ENCODE measurements around the gene AFF3. TPM values are rescaled to one million over a fixed set of nuclear protein-coding genes. Genes with fewer than 3 reads are reported as not detected.
A peak's percentile ranks its signal among the peaks of the same experiment; 100 is the strongest.

The AFF3 gene
- total RNA-seq, 3 donors from 2014 or later (not counting 1 experiment from before 2014, with no cell fraction given) = 4.6 to 9.6 (median 5.6) TPM

- no peak overlapping the region for H3K4me3 ChIP-seq (ENCODE audit: low read length)
- no peak for TF ChIP-seq CTCF (IDR thresholded peaks at IDR 0.05)
- Mint-ChIP-seq H3K27me3 (ENCODE audit: low read depth in 2 of 2) (no peaks in the 10 kb centered on the region), H3K27ac (no peak overlapping the region), H3K9me3 (peaks cover 0 to under 1% of the 10 kb centered on the region in 2 donors), H3K4me3 (no peak overlapping the region), H3K36me3 (no peaks in the 10 kb centered on the region), H3K4me1 (no peaks in the 10 kb centered on the region)
- no peaks in the 10 kb centered on the region for H3K4me1 ChIP-seq (ENCODE audit: control insufficient read depth, insufficient read depth, low read length)
- ATAC-seq = no peak
- DNase-seq = no peak
- H3K27ac ChIP-seq (ENCODE audit: low read length) = no peak overlapping the region
- no peaks in the 10 kb centered on the region for H3K9me3 ChIP-seq (ENCODE audit: control insufficient read depth, insufficient read depth, low read length)
- no peaks in the 10 kb centered on the region for H3K36me3 ChIP-seq (ENCODE audit: control insufficient read depth, insufficient read depth, low read length)
- no peaks in the 10 kb centered on the region for H3K27me3 ChIP-seq (ENCODE audit: control insufficient read depth, insufficient read depth, low read length)
- WGBS (ENCODE audit: insufficient coverage) = 84% methylated on average over 6 of the region's 6 CpGs
- intact Hi-C loops (cut with micrococcal nuclease) = no loop called here
Observed at GRCh38 chr2:99763764-99764163, 378.6 kb downstream of the AFF3 start.

- WGBS (ENCODE audit: insufficient coverage) = 69% methylated on average over 7 of the region's 7 CpGs
- intact Hi-C loops (cut with micrococcal nuclease) = no loop called here
- H3K36me3 ChIP-seq (ENCODE audit: control insufficient read depth, insufficient read depth, low read length) = no peaks in the 10 kb centered on the region
- H3K4me1 Mint-ChIP-seq = no peaks in the 10 kb centered on the region
- no peak overlapping the region for H3K4me3 ChIP-seq (ENCODE audit: low read length)
- H3K9me3 ChIP-seq (ENCODE audit: control insufficient read depth, insufficient read depth, low read length) = no peaks in the 10 kb centered on the region
- no peaks in the 10 kb centered on the region for H3K27me3 ChIP-seq (ENCODE audit: control insufficient read depth, insufficient read depth, low read length)
- no peak overlapping the region for H3K27ac Mint-ChIP-seq
- DNase-seq (no peak), ATAC-seq (peak in 1 of 3 donors; percentile 40)
- no peaks in the 10 kb centered on the region for H3K27me3 Mint-ChIP-seq (ENCODE audit: low read depth in 2 of 2)
- H3K27ac ChIP-seq (ENCODE audit: low read length) = no peak overlapping the region
- H3K4me1 ChIP-seq (ENCODE audit: control insufficient read depth, insufficient read depth, low read length) = no peaks in the 10 kb centered on the region
- no peak for TF ChIP-seq CTCF (IDR thresholded peaks at IDR 0.05)
- H3K9me3 Mint-ChIP-seq = no peaks in the 10 kb centered on the region
- H3K4me3 Mint-ChIP-seq = no peak overlapping the region
- no peaks in the 10 kb centered on the region for H3K36me3 Mint-ChIP-seq
Observed at GRCh38 chr2:99762714-99763113, 379.7 kb downstream of the AFF3 start.

DNA sequence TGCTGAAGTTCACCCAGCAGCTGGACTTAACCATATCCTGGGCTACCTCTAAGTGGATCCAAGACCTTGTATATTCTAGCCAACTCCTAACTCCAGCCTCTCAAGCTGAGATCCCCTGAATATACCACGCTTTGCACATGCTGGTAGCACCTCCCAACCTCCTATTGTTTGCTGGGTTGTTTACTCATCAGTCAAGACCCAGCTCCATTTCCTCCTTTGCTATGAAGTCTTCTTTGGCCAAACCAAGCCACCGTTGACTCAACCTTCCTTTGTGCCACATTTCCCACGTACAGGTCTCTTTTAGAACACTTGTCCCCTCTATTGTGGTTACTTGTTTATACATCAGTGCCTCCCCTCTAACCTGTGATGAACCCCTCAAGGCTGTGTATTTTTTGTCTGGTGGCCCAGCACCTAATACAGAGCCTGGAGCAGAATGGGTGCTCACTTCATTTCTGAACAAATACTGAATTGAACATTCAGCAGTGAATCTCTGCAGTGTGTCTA lies 384.7 kb downstream of the AFF3 start:
- no peak for TF ChIP-seq CTCF (IDR thresholded peaks at IDR 0.05)
- no peak overlapping the region for H3K27ac ChIP-seq (ENCODE audit: low read length)
- ATAC-seq = no peak
- peaks cover 3% of the 10 kb centered on the region for H3K4me1 ChIP-seq (ENCODE audit: control insufficient read depth, insufficient read depth, low read length)
- WGBS (ENCODE audit: insufficient coverage) = 40% methylated on average over 3 of the region's 3 CpGs
- Mint-ChIP-seq H3K4me3 (no peak overlapping the region), H3K9me3 (no peaks in the 10 kb centered on the region), H3K27ac (no peak overlapping the region), H3K4me1 (peaks cover 0 to 9% of the 10 kb centered on the region in 2 donors), H3K27me3 (ENCODE audit: low read depth in 2 of 2) (no peaks in the 10 kb centered on the region), H3K36me3 (no peaks in the 10 kb centered on the region)
- H3K9me3 ChIP-seq (ENCODE audit: control insufficient read depth, insufficient read depth, low read length) = no peaks in the 10 kb centered on the region
- H3K27me3 ChIP-seq (ENCODE audit: control insufficient read depth, insufficient read depth, low read length) = no peaks in the 10 kb centered on the region
- intact Hi-C loops (cut with micrococcal nuclease) = no loop called here
- no peaks in the 10 kb centered on the region for H3K36me3 ChIP-seq (ENCODE audit: control insufficient read depth, insufficient read depth, low read length)
- no peak for DNase-seq
- no peak overlapping the region for H3K4me3 ChIP-seq (ENCODE audit: low read length)

- Histone ChIP-seq H3K27me3 (ENCODE audit: control insufficient read depth, insufficient read depth, low read length) (no peaks in the 10 kb centered on the region), H3K4me1 (ENCODE audit: control insufficient read depth, insufficient read depth, low read length) (peaks cover 3% of the 10 kb centered on the region), H3K27ac (ENCODE audit: low read length) (no peak overlapping the region), H3K9me3 (ENCODE audit: control insufficient read depth, insufficient read depth, low read length) (no peaks in the 10 kb centered on the region), H3K4me3 (ENCODE audit: low read length) (no peak overlapping the region), H3K36me3 (ENCODE audit: control insufficient read depth, insufficient read depth, low read length) (no peaks in the 10 kb centered on the region)
- Mint-ChIP-seq H3K36me3 (no peaks in the 10 kb centered on the region), H3K27me3 (ENCODE audit: low read depth in 2 of 2) (no peaks in the 10 kb centered on the region), H3K9me3 (no peaks in the 10 kb centered on the region), H3K27ac (no peak overlapping the region), H3K4me1 (peaks cover 0 to 9% of the 10 kb centered on the region in 2 donors), H3K4me3 (no peak overlapping the region)
- DNase-seq = no peak
- 88% methylated on average over 1 of the region's 1 CpG for WGBS (ENCODE audit: insufficient coverage)
- intact Hi-C loops (cut with micrococcal nuclease) = no loop called here
- no peak for ATAC-seq
- no peak for TF ChIP-seq CTCF (IDR thresholded peaks at IDR 0.05)
Observed at GRCh38 chr2:99756059-99756458, 386.3 kb downstream of the AFF3 start.

Measured in natural killer cell (primary cell).